Endothelial cell of umbilical vein (primary cell): ENCODE data around the gene HIVEP1. TPM values are rescaled to one million over a fixed set of nuclear protein-coding genes. Genes with fewer than 3 reads are reported as not detected.
"Not testable (repeated sequence)": the region's sequence is repeated elsewhere in the genome, so short reads cannot be mapped to it uniquely, and the experiment has no call there.

Experiments used
- BruUV-seq: library from RNA; stranded (reverse); fragments of 400-500 nt; replicated peaks from 2 replicates; lab custom pipeline; 2021; lab: Mats Ljungman, UMichigan
- CTCF ChIA-PET: fragments of 300-600, 350-600 bp; sonication (Branson Sonifier 250); formaldehyde crosslinking; loops from one replicate; lab custom pipeline; 2021; ENCODE audit warnings: antibody characterized with exemption, inconsistent platforms; lab: Charles Lee
- POLR2A ChIA-PET: fragments of 300-600, 350-600 bp; sonication (Branson Sonifier 250); formaldehyde crosslinking; loops from one replicate; lab custom pipeline; 2021; ENCODE audit warnings: antibody characterized with exemption, inconsistent platforms; lab: Charles Lee
- DNase-seq: peaks from one replicate; pipeline ENCODE4 v3.0.0-alpha.2; 2011; ENCODE audit warnings: low read depth, low spot score
- FAIRE-seq: peaks from 2 replicates; lab custom pipeline; 2011; peaks lifted over from hg19 to GRCh38; lab: Jason Lieb, UNC
- H2AFZ ChIP-seq: 2 replicates; pipeline ENCODE4 v1.6.0; 2012; ENCODE audit warnings: low read depth, low read length, control low read depth, inconsistent platforms
- H3K27ac ChIP-seq: 2 replicates; pipeline ENCODE4 v1.5.1; 2011; ENCODE audit warnings: low read depth, mild to moderate bottlenecking, control low read depth, low read length, moderate library complexity; ENCODE audit not compliant: insufficient read depth
- H3K27me3 ChIP-seq, 2 experiments: 2 replicates each; pipeline versions ENCODE4 v1.6.0 to v1.6.1; 2011; ENCODE audit warnings: low read length in 2 of 2, mixed read lengths in 1 of 2; ENCODE audit not compliant: control insufficient read depth in 2 of 2, insufficient read depth in 2 of 2
- H3K36me3 ChIP-seq, 2 experiments: 2 replicates in 1 of 2; 3 replicates in 1 of 2; pipeline ENCODE4 v1.5.1; 2011; ENCODE audit warnings: low read length in 2 of 2, mild to moderate bottlenecking in 1 of 2, moderate library complexity in 1 of 2; ENCODE audit not compliant: control insufficient read depth in 2 of 2, insufficient read depth in 2 of 2; ENCODE audit errors: extremely low read depth in 1 of 2
- H3K4me1 ChIP-seq: 3 replicates; pipeline ENCODE4 v1.5.1; 2011; ENCODE audit warnings: mild to moderate bottlenecking, low read length; ENCODE audit not compliant: control insufficient read depth, insufficient read depth; ENCODE audit errors: extremely low read depth
- H3K4me2 ChIP-seq: 2 replicates; pipeline ENCODE4 v1.6.1; 2011; ENCODE audit warnings: low read length, control low read depth, mixed read lengths; ENCODE audit not compliant: insufficient read depth
- H3K4me3 ChIP-seq, 3 experiments: fragments of 200-600 bp in 1 of 3; sonication (generic), shearing (Covaris generic) in 1 of 3; replicated peaks in 1 of 3; 2 replicates each; pipeline ENCODE4 v1.5.1; 2011 to 2016; ENCODE audit warnings: control low read depth in 3 of 3, low read length in 3 of 3, mild to moderate bottlenecking in 2 of 3, inconsistent platforms in 1 of 3, low read depth in 1 of 3, moderate library complexity in 1 of 3; ENCODE audit not compliant: insufficient read depth in 1 of 3
- H3K79me2 ChIP-seq: 2 replicates; pipeline ENCODE4 v1.6.0; 2012; ENCODE audit warnings: low read length, inconsistent platforms; ENCODE audit not compliant: control insufficient read depth, insufficient read depth
- H3K9ac ChIP-seq: replicated peaks from 2 replicates; pipeline ENCODE3; 2011; ENCODE audit warnings: low read length, control low read depth; ENCODE audit not compliant: insufficient read depth; ENCODE audit errors: extremely low read depth
- H3K9me1 ChIP-seq: replicated peaks from 3 replicates; pipeline ENCODE4 v1.6.0; 2011; ENCODE audit warnings: mild to moderate bottlenecking, low read length; ENCODE audit not compliant: control insufficient read depth, insufficient read depth; ENCODE audit errors: extremely low read depth
- H3K9me3 ChIP-seq: replicated peaks from 2 replicates; pipeline ENCODE4 v1.5.1; 2012; ENCODE audit warnings: low read length, inconsistent platforms; ENCODE audit not compliant: control insufficient read depth, insufficient read depth
- H4K20me1 ChIP-seq: replicated peaks from 2 replicates; pipeline ENCODE3; 2011; ENCODE audit warnings: mild to moderate bottlenecking, low read length; ENCODE audit not compliant: control insufficient read depth, insufficient read depth; ENCODE audit errors: extremely low read depth
- CTCF ChIP-seq, 2 donors: IDR thresholded peaks; 1 replicate in 1 of 2; 2 replicates in 1 of 2; pipeline ENCODE4 v1.5.1; 2011; ENCODE audit warnings: low read length in 2 of 2, mild to moderate bottlenecking in 2 of 2, moderate library complexity in 2 of 2, control low read depth in 1 of 2, inconsistent platforms in 1 of 2, low read depth in 1 of 2; ENCODE audit not compliant: insufficient read depth in 1 of 2; ENCODE audit errors: extremely low read depth in 1 of 2
- EZH2 ChIP-seq: IDR thresholded peaks from 2 replicates; pipeline ENCODE4 v1.6.1; 2012; ENCODE audit warnings: borderline replicate concordance, low read depth, mild to moderate bottlenecking, moderate library complexity, low read length, inconsistent platforms; ENCODE audit not compliant: severe bottlenecking
- FOS ChIP-seq: IDR thresholded peaks from 2 replicates; pipeline ENCODE4 v1.6.1; 2011; ENCODE audit warnings: mild to moderate bottlenecking, low read length, moderate library complexity, borderline replicate concordance; ENCODE audit not compliant: insufficient read depth
- GATA2 ChIP-seq: IDR thresholded peaks from 2 replicates; pipeline ENCODE4 v1.7.0; 2011; ENCODE audit warnings: low read depth, mild to moderate bottlenecking, moderate library complexity, mixed read lengths, low read length; ENCODE audit not compliant: insufficient read length, insufficient read depth
- JUN ChIP-seq: IDR thresholded peaks from 2 replicates; pipeline ENCODE4 v1.6.1; 2011; ENCODE audit warnings: borderline replicate concordance, low read depth; ENCODE audit not compliant: insufficient read length, insufficient read depth
- MAX ChIP-seq: IDR thresholded peaks from 2 replicates; pipeline ENCODE4 v1.6.1; 2011; ENCODE audit not compliant: insufficient read depth, insufficient read length
- MYC ChIP-seq: IDR thresholded peaks from one replicate; pipeline ENCODE4 v1.6.1; 2011; ENCODE audit warnings: mild to moderate bottlenecking, low read depth, low read length
- POLR2A ChIP-seq: IDR thresholded peaks from 2 replicates; pipeline ENCODE4 v1.6.1; 2012; ENCODE audit warnings: low read depth, mild to moderate bottlenecking, control low read depth, low read length
- POLR2AphosphoS5 ChIP-seq: IDR thresholded peaks from 2 replicates; pipeline ENCODE4 v1.6.1; 2012; ENCODE audit warnings: low read depth, mild to moderate bottlenecking, control low read depth, low read length, moderate library complexity; ENCODE audit not compliant: insufficient read depth
- dilution Hi-C: fragments of 300-500 bp; cut with MboI; formaldehyde crosslinking; loops from one replicate; pipeline ENCODE4 v1.15.0; 2019; ENCODE audit warnings: low sequenced_read_pairs; ENCODE audit not compliant: extremely low pct_ligation_motif_present
- intact Hi-C: fragments of 100-400 bp; cut with micrococcal nuclease; formaldehyde crosslinking; loops from one replicate; pipeline ENCODE4 v1.10.0; 2022
- polyA plus RNA-seq, 4 experiments: library from polyadenylated mRNA; depleted of rRNA in 3 of 4; stranded (reverse) in 3 of 4; unstranded in 1 of 4; fragments of >200 nt; gene quantifications; 2 replicates each; pipeline versions ENCODE4 v1.2.1 to v1.2.3, GENCODE V29; 2011 to 2012; ENCODE audit warnings: missing spikeins in 1 of 4
- total RNA-seq: library from RNA; stranded (reverse); gene quantifications from 2 replicates; pipeline ENCODE4 v1.2.3, GENCODE V29; 2021

Gene HIVEP1
- total and polyA plus RNA-seq, 2 donors (not counting 3 experiments of a cell fraction or from before 2014, with no cell fraction given), result 33.5 to 49.2 TPM

- Histone ChIP-seq H3K9me1 (no peaks in the 10 kb centered on the region), H3K9ac (no peak overlapping the region), H3K4me2 (no peak overlapping the region), H3K36me3 (no peaks in the 10 kb centered on the region), H4K20me1 (no peaks in the 10 kb centered on the region), H3K79me2 (no peaks in the 10 kb centered on the region), H3K4me1 (no peaks in the 10 kb centered on the region), H3K4me3 (no peak overlapping the region), H3K9me3 (no peaks in the 10 kb centered on the region), H3K27me3 (no peaks in the 10 kb centered on the region), H3K27ac (no peak overlapping the region), H2AFZ (no peak overlapping the region)
- CTCF ChIA-PET, result no interaction called here
- POLR2A ChIA-PET, result no interaction called here
- intact Hi-C loops, result no loop called here
- no peak for TF ChIP-seq CTCF (IDR thresholded peaks at IDR 0.05; ENCODE audit: extremely low read depth in 1 of 2, insufficient read depth in 1 of 2, low read depth in 1 of 2, low read length in 2 of 2)
- no peak for TF ChIP-seq POLR2AphosphoS5
- no peak for TF ChIP-seq GATA2
- no peak for TF ChIP-seq JUN
- TF ChIP-seq EZH2, result no peak
- TF ChIP-seq MYC, result no peak
- no peak for TF ChIP-seq MAX
- TF ChIP-seq FOS, result no peak
- no peak for TF ChIP-seq POLR2A
- dilution Hi-C loops, result no loop called here
- DNase-seq (no peak), FAIRE-seq (peak; percentile 4)
- BruUV-seq, result no TSS peak
Measured at GRCh38 chr6:12175626-12176025, 163.5 kb downstream of the HIVEP1 start.

- H3K4me2 ChIP-seq, CTCF ChIA-PET, intact Hi-C loops, POLR2A ChIA-PET, H3K36me3 ChIP-seq, H3K27me3 ChIP-seq, H2AFZ ChIP-seq, BruUV-seq, H3K9ac ChIP-seq, dilution Hi-C loops, H3K9me1 ChIP-seq, H3K79me2 ChIP-seq, H3K9me3 ChIP-seq, H4K20me1 ChIP-seq, H3K4me3 ChIP-seq, FAIRE-seq, H3K4me1 ChIP-seq, H3K27ac ChIP-seq, DNase-seq: not testable (repeated sequence)
Measured at GRCh38 chr6:12176782-12177181, 164.7 kb downstream of the HIVEP1 start.
